Measurements from ENCODE around the gene ARFGAP1. TPM values are rescaled to one million over a fixed set of nuclear protein-coding genes. Genes with fewer than 3 reads are reported as not detected.

Gene ARFGAP1
- total RNA-seq, 1 experiment from 2014 or later: 207 TPM

DNA sequence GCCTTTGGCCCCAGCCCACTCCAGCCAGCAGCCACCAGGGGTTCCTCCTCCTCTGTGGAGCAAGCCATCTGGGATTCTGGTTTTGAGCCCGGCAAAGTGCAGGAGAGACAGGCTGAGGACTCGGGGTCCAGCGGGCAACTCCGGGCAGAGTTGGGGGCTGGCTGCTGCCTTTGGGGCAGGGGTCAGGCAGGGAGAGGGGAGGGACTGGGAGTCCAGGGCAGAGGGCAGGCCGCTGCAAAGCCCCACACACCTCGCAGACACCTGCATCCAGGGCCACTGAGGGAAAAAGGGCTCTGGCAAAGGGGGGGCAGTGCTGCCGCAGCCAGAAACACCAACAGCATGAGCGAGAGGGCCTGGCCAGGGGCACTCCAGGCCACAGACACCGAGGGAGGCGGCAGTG lies 28.1 kb upstream of the ARFGAP1 start:
- Mint-ChIP-seq H3K27ac (no peak overlapping the region), H3K4me1 (peaks cover 3% of the 10 kb centered on the region), H3K4me3 (no peak overlapping the region), H3K27me3 (ENCODE audit: low read depth) (no peaks in the 10 kb centered on the region; the same call in 1 of the 2 replicates), H3K9me3 (no peaks in the 10 kb centered on the region), H3K36me3 (no peaks in the 10 kb centered on the region)
- ChIA-PET CTCF (interaction anchor here (1.3 to 5.6 kb wide), 6 partner anchors 9 to 64 kb away, joined by 3 to 93 read pairs (median 12); partner anchors contain the start of gene BIRC7), POLR2A (interaction anchor here (0.5 kb wide), 1 partner anchor 22 kb away, joined by 3 read pairs; no protein-coding TSS in a partner anchor)
- TF ChIP-seq ESRRA (CRISPR knock-in tag; IDR thresholded peaks at IDR 0.05; ENCODE audit: borderline replicate concordance) (no peak), TP53 (CRISPR knock-in tag; IDR thresholded peaks at IDR 0.05) (no peak), OVOL2 (CRISPR knock-in tag; IDR thresholded peaks at IDR 0.05; ENCODE audit: borderline replicate concordance) (no peak), TEAD1 (CRISPR knock-in tag; IDR thresholded peaks at IDR 0.05) (no peak), KAT7 (CRISPR knock-in tag; IDR thresholded peaks at IDR 0.05; ENCODE audit: borderline replicate concordance) (no peak), ZNF263 (CRISPR knock-in tag; IDR thresholded peaks at IDR 0.05; ENCODE audit: low read depth) (no peak), SOX15 (CRISPR knock-in tag; IDR thresholded peaks at IDR 0.05) (no peak), NR3C1 (CRISPR knock-in tag; conservative IDR thresholded peaks at IDR 0.05; ENCODE audit: low read depth) (no peak), ZNF671 (CRISPR knock-in tag; IDR thresholded peaks at IDR 0.05) (no peak), CBFB (CRISPR knock-in tag; IDR thresholded peaks at IDR 0.05; ENCODE audit: low read depth) (no peak)
- TF ChIP-seq, protein P1, sequence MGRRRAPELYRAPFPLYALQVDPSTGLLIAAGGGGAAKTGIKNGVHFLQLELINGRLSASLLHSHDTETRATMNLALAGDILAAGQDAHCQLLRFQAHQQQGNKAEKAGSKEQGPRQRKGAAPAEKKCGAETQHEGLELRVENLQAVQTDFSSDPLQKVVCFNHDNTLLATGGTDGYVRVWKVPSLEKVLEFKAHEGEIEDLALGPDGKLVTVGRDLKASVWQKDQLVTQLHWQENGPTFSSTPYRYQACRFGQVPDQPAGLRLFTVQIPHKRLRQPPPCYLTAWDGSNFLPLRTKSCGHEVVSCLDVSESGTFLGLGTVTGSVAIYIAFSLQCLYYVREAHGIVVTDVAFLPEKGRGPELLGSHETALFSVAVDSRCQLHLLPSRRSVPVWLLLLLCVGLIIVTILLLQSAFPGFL (CRISPR knock-in tag; IDR thresholded peaks at IDR 0.05; ENCODE audit: borderline replicate concordance): no peak
- TF ChIP-seq, protein P2, sequence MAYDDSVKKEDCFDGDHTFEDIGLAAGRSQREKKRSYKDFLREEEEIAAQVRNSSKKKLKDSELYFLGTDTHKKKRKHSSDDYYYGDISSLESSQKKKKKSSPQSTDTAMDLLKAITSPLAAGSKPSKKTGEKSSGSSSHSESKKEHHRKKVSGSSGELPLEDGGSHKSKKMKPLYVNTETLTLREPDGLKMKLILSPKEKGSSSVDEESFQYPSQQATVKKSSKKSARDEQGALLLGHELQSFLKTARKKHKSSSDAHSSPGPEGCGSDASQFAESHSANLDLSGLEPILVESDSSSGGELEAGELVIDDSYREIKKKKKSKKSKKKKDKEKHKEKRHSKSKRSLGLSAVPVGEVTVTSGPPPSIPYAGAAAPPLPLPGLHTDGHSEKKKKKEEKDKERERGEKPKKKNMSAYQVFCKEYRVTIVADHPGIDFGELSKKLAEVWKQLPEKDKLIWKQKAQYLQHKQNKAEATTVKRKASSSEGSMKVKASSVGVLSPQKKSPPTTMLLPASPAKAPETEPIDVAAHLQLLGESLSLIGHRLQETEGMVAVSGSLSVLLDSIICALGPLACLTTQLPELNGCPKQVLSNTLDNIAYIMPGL (CRISPR knock-in tag; IDR thresholded peaks at IDR 0.05): no peak
- TF ChIP-seq, protein P3, sequence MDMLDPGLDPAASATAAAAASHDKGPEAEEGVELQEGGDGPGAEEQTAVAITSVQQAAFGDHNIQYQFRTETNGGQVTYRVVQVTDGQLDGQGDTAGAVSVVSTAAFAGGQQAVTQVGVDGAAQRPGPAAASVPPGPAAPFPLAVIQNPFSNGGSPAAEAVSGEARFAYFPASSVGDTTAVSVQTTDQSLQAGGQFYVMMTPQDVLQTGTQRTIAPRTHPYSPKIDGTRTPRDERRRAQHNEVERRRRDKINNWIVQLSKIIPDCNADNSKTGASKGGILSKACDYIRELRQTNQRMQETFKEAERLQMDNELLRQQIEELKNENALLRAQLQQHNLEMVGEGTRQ (CRISPR knock-in tag; IDR thresholded peaks at IDR 0.05): no peak
- TF ChIP-seq, protein P4, sequence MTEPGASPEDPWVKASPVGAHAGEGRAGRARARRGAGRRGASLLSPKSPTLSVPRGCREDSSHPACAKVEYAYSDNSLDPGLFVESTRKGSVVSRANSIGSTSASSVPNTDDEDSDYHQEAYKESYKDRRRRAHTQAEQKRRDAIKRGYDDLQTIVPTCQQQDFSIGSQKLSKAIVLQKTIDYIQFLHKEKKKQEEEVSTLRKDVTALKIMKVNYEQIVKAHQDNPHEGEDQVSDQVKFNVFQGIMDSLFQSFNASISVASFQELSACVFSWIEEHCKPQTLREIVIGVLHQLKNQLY (CRISPR knock-in tag; IDR thresholded peaks at IDR 0.05): no peak
- DNase-seq (ENCODE audit: low spot score): no peak
- no peak for ATAC-seq

DNA sequence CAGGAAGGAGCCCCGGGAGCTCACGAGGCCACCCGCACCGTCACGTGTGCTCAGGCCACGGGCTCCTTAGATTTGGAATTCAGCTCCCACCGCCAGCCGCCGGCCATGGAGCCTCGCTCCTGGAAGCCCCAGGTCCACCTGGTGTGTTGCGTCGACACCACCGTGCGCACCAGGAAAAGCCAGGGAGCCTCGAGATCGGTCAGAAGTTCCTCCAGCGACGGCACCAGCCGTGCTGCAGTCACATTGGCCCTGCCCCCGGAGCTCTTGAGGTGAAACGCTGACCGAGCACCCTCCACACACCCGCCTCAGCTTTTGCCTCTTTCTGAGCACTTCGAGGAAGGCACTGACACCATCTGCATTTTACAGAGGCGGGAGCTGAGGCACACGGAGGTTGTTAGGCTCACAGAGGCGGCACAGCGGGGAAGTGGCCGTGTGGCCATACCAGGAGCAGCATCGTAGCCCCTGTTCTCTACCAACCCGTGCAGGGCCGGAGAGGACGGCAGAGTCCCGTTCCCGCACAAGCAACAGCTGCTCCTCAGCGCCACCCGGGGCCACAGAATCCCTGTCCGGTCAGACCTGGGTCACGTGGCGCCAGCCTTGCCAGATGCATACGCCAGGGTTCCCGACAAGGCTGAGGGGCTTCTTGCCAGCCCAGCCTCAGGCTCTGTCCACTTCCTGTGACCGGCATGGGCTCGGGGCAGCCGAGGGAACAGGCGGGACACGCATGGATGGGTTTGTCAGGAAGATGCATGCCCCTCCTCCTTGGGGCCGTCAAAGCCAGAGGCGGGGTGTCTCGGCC lies 25.9 kb upstream of the ARFGAP1 start:
- Mint-ChIP-seq H3K36me3 (no peaks in the 10 kb centered on the region), H3K4me1 (peaks cover 3% of the 10 kb centered on the region), H3K27ac (no peak overlapping the region), H3K4me3 (no peak overlapping the region), H3K9me3 (no peaks in the 10 kb centered on the region), H3K27me3 (ENCODE audit: low read depth) (peaks cover 7% of the 10 kb centered on the region; the same call in 1 of the 2 replicates)
- ATAC-seq (peak; percentile 71), DNase-seq (ENCODE audit: low spot score) (peak; percentile 54)
- CTCF ChIA-PET: interaction anchor here (0.5 to 5.6 kb wide), 13 partner anchors 9 to 467 kb away, joined by 3 to 93 read pairs (median 3); partner anchors contain the start of genes BIRC7 and YTHDF1
- POLR2A ChIA-PET: no interaction called here
- TF ChIP-seq CREM (CRISPR knock-in tag; IDR thresholded peaks at IDR 0.05) (no peak), NR1H2 (CRISPR knock-in tag; IDR thresholded peaks at IDR 0.05) (no peak), CBFB (CRISPR knock-in tag; IDR thresholded peaks at IDR 0.05; ENCODE audit: low read depth) (no peak), MXD4 (CRISPR knock-in tag; IDR thresholded peaks at IDR 0.05; ENCODE audit: borderline replicate concordance) (no peak), ZNF138 (CRISPR knock-in tag; conservative IDR thresholded peaks at IDR 0.05) (no peak), TEAD4 (CRISPR knock-in tag; IDR thresholded peaks at IDR 0.05) (no peak), ZNF423 (CRISPR knock-in tag; IDR thresholded peaks at IDR 0.05) (no peak)
- TF ChIP-seq, protein P5, sequence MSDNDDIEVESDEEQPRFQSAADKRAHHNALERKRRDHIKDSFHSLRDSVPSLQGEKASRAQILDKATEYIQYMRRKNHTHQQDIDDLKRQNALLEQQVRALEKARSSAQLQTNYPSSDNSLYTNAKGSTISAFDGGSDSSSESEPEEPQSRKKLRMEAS (CRISPR knock-in tag; IDR thresholded peaks at IDR 0.05): peak; percentile 65
- TF ChIP-seq, protein P4 (CRISPR knock-in tag; IDR thresholded peaks at IDR 0.05): no peak
- TF ChIP-seq, protein P6, sequence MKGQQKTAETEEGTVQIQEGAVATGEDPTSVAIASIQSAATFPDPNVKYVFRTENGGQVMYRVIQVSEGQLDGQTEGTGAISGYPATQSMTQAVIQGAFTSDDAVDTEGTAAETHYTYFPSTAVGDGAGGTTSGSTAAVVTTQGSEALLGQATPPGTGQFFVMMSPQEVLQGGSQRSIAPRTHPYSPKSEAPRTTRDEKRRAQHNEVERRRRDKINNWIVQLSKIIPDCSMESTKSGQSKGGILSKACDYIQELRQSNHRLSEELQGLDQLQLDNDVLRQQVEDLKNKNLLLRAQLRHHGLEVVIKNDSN (CRISPR knock-in tag; IDR thresholded peaks at IDR 0.05): peak; percentile 90
- TF ChIP-seq, protein P3 (CRISPR knock-in tag; IDR thresholded peaks at IDR 0.05): peak; percentile 90
- TF ChIP-seq, protein P2 (CRISPR knock-in tag; IDR thresholded peaks at IDR 0.05): peak; percentile 62; the same call in 1 of the 2 replicates
